SKM-1 (cell line): ENCODE data around the gene POLR1G.
"Not testable (repeated sequence)": the region's sequence is repeated elsewhere in the genome, so short reads cannot be mapped to it uniquely, and the experiment has no call there.

Experiments used
- DNase-seq: peaks from one replicate; lab custom pipeline; 2025; ENCODE audit not compliant: unreplicated experiment; lab: John Stamatoyannopoulos, UW

POLR1G gene

DNA sequence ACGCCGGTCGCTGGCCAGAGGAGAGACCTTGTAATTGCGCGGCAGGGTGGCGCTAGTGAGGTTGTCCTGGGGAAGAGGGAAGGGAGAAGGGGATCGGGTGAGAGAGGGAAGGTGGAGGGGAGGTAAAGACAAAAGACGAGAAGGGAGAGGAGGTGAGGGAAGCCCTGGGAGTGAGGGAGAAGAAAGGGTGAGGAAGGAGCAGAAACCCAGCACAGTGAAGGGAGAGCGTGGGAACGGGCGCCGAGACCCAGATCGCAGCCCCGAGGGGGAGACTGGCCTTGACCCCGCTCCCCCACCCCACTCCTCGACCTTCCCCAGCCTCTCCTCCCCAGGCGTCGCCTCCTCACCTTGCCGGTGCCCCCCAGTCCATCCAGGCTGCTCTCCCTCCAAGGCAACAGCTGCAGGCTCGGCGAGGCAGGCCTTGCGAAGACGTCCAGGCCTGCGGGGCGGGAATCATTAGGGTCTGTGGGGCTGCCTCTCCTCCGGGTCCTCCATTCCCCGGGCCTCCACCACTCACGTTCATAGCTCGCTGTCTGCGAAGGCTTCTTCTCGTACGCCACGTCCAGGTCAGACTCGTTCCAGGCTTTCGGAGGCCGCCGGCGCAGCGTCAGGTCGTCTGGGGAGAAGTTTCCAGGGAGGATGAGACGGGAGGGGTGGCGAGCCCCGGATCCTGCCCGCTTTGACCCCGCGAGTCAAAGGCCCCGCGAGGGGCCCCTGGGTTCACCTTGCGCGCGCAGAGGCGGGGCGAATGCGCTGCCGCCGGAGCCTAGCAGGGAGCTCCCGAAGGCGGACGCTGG is 10.4 kb upstream of the POLR1G start:
- no peak for DNase-seq

DNA sequence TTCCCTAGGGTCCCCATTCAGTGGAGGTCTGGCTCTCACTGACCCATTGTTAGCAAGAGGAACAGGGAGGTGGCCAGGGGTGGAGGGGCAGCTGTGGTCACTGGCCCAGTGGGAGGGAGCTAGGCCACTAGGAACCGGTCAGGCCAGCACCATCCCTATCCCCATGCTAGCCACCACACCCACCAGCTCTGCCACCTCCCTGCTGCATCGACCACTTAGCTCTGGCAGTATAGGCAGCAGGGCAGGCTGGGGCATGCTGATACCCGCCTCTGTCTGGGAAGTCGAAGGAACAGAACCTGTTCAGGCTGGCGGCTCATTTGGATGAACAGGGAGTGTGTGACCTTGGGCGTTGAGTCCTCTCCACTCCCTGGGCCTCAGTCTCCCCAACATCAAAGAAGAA is 6.3 kb upstream of the POLR1G start:
- no peak for DNase-seq

DNA sequence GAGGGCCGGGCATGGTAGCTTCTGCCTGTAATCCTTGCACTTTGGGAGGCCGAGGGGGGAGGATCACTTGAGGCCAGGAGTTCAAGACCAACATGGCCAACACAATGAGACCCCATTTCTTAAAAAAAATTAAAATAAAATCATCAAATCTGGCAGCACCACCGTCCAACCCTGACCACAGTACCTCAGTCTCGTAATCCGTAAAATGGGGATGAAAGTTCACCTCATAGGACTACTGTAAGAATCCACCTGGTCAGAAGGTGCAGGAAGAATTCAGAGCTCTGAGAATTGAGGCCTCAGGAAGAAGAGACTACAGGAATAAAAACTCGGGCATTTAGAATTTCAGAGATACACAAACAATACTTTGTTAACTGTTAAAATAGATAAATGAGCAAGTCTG is 4.6 kb upstream of the POLR1G start:
- no peak for DNase-seq

DNA sequence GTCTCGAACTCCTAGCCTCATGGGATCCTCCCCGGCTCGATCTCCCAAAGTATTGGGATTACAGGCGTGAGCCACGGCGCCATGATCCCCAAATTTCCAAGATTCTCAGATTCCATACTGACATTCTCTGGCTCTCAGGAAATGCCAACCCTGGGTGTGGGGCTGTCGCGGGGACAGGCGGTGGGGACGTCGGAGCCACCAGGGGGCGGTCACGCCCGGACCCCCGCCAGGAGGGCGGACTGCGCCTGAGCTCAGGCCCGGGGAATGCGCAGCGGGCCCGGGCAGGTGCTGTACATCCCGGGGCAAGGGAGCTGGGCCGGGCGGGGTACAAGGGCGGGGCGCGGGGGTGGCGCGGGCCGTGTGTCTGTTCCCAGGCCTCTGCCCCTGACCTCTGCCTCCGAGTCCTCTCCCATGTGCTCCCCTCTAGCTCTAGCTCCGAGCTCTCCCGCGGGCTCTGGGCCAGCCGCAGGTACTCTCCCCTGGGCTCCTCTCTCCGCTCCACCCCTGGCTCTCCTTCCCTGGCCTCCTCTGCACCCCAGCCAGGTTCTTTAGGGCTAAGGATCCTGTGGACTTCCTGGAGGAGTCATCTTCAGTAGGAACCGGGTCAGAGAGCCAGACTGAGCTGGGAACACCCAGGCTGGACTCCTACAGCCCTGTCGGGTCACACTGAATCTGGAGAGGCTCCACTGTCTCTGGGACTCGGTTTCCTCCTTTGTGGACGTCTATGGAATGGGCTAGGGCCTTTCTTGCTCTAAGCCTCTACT is 4.0 kb upstream of the POLR1G start:
- DNase-seq, result no peak

DNA sequence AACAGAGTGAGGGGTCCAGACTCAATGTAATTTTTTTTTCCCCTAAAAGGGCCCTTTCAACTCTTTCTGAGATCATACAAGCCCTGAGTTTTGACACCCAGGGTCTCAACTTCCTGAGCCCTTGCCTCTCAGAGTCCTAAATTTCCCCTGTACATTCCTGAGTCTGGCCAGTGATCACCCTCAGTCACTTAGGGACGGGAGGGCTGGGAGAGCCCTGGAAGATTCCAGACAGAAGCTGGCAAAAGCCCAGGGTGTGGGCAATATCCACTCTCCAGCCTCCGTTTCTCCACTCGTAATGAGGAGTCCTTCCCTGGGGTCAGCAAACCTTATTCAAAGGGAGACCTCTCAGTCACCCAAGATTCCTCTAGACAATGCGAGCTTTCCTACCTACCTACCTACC is 3.2 kb upstream of the POLR1G start:
- DNase-seq, result no peak

DNA sequence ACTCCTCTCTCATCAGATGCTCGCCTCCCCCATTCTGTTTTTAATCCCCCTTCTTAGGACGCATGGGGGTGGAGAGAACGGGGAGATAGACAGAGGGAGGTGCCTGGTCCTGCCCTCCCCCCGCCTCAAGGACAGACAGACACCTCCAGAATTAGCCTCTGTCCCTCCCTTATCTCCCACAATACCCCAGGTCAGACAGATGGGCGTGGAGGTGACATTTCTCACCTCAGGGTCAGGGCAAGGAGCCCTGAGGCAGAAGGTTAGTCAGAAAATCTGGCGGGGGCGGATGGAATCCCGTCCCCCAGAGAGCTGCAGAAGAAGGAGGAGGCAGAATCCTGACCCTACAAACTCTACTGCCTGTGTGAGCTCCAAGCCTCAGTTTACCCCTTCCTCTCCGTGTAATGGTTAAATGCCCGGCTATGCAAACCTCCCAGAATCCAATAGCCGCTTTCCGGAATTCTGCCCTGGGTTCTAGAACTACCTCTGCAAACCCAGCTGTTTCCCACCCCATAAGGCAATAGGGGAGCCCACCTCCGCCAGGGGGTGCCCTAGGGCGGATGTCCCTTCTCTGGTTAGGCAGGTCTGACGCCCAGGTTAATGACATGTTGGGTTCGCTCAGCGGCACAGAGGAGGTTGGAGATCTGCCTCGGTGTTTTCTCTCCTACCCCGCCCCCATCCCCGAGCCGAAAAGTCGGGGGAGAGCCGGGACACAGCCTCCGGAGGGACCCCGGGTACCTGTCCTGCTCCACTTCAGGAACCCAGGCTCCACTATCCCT is 2.5 kb upstream of the POLR1G start:
- DNase-seq, result no peak

DNA sequence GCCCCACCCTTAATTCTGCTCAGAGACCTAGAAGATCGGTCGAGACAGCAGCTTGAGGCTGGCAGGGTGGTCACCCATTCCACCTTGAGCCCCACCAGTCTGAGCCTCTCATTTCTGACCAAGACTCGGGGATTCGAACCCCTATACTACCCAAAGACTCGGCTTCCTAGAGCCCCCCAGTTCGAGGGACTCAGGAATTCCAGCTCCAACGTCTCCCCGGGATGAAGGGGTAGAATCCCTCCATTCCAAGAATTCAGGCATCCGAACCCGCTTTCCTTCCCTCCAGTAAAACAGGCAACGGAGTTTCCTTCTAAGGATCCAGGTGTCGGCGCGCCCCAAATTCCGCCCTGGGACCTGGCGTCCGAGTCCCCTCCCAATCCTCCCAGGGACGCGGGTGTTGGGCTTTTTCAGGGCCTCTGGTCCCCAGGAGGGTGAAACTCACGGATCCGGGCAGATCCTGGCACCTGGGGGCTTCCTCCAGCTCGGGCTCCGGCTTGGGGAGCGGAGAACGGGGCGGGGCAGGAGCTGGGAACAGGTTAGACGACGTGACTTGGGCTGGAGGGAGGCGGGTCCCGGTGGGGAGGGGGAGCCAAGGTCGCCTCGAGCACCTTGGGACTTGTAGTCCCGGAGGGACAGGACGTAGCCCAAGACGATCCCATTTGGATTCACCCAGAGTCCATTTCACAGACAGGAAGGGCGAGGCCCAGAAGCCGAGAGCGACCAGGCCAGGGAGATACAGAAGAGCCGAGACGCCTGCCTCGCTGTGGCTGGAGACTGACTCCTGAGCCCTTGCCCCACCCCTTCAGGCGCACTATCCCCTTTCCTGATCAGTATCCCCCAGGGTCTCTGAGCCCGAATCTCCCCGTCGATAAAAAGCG is 1.6 kb upstream of the POLR1G start, which contains the start of gene PPP1R13L:
TSS of gene PPP1R13L (minus strand) at position 513 of the 878 bp plus-strand sequence. CDS start 6,751 bp downstream, outside the sequence.
- no peak for DNase-seq

DNA sequence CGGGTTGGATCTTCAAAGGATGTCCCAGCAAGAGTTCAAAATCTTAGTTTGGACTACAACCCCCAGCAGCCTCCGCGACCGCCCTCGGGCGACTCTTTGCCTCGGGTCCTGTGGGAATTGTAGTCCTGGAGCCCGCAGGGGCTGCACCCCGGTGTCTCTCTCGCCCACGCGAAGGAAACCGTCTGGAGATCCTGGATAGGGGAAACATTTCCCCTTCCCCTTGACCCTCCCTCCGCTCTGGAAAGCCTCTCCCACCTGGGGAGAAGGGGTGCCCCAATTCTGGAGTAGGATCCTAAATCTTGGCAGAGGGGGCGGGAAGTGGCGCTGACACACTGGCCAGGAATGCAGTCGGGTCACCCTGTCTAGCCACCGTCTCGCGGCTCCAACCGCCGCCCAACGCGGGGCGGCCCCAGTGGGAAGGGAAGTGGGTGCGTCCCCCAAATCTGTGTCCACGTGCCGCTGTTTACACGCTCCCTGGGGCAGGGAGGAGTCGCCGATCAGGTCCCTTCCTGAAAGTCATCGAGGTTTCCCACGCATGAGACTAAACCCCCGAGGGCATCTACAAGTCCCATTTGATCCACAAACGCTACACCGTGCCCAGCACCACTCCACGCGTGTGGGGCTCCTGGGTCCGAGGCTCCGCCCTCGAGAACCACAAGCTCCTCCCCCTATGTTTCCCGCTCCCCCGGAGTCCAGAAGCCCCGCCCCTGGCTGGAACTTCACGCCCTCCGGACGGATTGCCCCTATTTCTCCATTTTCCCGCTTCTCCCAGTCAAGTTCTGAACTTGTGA is 814 bp upstream of the POLR1G start:
- DNase-seq, result peak; percentile 9

DNA sequence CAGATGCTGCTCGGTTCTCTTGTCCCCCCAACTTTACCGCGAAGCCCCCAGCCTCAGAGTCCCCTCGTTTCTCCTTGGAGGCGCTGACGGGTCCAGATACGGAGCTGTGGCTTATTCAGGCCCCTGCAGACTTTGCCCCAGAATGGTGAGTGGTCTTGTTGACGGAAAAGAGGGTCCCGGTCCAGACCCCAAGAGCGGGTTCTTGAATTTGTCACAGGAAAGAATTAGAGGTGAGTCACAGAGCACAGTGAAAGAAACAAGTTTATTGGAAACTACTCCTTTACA is 589 bp downstream of the POLR1G start:
- no peak for DNase-seq

DNA sequence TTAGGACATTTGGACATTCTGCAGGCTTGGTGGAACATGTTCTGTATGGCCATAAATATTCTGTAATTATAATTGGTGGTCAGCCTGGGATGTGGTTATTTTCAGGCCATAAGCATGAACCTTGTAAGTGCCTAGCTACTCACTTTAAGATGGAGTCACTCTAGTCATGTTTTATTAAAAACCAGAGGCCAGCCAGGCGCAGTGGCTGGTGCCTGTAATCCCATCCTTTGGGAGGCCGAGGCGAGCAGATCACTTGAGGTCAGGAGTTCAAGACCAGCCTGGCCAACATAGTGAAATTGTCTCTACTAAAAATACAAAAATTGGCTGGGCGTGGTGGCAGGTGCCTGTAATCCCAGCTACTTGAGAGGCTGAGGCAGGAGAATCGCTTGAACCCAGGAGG is 1.1 kb downstream of the POLR1G start:
- not testable (repeated sequence) for DNase-seq

DNA sequence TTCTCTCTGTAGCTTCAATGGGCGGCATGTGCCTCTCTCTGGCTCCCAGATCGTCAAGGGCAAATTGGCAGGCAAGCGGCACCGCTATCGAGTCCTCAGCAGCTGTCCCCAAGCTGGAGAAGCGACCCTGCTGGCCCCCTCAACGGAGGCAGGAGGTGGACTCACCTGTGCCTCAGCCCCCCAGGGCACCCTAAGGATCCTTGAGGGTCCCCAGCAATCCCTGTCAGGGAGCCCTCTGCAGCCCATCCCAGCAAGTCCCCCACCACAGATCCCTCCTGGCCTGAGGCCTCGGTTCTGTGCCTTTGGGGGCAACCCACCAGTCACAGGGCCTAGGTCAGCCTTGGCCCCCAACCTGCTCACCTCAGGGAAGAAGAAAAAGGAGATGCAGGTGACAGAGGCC is 1.7 kb downstream of the POLR1G start:
- no peak for DNase-seq

DNA sequence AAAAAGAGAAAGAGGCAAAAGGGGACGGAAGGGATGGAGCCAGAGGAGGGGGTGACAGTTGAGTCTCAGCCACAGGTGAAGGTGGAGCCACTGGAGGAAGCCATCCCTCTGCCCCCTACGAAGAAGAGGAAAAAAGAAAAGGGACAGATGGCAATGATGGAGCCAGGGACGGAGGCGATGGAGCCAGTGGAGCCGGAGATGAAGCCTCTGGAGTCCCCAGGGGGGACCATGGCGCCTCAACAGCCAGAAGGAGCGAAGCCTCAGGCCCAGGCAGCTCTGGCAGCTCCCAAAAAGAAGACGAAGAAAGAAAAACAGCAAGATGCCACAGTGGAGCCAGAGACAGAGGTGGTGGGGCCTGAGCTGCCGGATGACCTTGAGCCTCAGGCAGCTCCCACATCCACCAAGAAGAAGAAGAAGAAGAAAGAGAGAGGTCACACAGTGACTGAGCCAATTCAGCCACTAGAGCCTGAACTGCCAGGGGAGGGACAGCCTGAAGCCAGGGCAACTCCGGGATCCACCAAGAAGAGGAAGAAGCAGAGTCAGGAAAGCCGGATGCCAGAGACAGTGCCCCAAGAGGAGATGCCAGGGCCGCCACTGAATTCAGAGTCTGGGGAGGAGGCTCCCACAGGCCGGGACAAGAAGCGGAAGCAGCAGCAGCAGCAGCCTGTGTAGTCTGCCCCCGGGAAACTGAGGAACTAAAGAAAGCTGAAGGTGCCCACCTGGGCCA is 2.5 kb downstream of the POLR1G start:
- DNase-seq, result no peak

DNA sequence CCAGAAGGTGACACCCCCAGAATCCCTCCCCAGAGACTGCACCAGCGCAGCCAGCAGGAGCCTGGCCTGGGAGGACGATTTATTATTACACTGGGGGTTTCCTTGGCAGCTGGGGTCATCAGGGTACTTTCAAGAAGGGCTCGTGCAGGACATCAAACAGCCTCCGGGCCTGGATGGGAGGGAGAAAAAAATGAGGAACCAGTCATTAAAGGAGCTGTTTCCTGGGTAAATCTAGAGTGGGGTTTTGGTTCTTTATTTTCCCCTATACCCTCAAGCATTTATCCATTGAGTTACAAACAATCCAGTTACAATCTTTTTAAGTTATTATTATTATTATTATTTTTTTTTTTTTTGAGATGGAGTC is 3.1 kb downstream of the POLR1G start:
- DNase-seq, result no peak

DNA sequence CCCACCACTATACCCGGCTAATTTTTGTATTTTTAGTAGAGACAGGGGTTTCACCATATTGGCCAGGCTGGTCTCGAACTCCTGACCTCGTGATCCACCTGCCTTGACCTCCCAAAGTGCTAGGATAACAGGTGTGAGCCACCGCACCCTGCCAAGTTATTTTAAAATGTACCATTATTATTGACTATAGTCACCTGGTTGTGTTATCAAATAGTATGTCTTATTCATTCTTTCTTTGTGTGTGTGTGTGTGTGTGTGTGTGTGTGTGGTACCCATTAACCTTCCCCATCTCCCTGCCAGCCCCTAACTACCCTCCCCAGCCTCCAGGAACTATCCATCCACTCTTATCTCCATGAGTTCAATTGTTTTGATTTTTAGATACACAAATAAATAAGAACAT is 3.9 kb downstream of the POLR1G start:
- DNase-seq, result not testable (repeated sequence)

DNA sequence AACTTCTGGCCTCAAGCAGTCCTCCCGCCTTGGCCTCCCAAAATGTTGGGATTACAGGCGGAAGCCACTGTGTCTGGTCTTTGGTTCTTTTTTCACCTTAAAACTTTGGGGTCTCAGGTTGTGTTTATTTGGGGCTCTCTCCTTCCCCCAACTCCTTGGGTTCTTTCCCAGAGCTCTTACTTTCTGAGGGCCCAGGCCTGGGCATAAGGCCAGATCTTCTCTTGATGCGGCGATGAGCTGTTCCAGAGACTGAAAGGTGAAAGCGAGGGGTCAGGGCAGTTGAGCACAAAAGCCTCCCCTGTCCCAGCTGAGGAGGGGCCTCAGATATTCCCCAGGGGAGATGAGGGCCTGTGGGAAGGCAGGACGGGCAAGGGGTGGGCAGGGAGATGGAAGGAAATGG is 7.1 kb downstream of the POLR1G start:
- no peak for DNase-seq

DNA sequence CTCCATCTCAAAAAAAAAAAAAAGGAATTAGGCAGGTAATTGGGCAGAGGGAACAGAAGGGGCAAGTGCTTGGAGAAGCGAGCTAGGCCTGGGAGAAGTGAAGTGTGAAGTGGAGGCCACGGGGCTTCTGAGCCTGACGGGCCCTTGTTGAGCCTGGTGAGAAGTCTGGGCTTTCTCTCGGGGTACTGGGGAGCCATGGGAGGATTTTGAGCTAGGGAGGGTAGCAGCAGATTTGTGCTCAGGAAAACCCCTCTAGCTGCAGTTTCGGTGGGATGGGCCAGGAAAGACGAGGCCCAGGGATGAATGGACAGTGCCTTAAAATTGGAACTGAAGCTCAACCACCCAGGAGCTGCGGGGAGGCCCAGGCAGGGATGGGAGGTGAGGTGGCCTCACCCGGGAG is 8.0 kb downstream of the POLR1G start:
- DNase-seq, result no peak

DNA sequence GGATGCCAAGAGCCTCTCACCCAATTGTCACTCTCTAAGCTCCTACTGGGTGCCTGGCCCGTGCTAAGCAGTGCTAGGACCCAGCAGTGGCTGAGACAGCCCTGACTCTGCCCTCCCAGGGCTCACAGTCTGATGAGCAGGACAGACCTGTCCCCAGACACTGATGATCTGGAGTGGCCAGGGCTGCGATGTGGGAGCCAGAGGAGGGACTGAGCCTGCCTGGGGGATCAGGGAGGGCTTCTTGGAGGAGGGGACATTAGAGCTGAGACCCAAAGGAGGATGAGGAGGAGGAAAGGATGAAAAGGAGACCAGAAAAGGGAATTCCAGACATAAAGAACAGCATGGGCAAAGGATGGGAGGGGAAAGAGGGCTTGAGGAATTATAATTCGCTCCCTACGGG is 10.7 kb downstream of the POLR1G start:
- no peak for DNase-seq

DNA sequence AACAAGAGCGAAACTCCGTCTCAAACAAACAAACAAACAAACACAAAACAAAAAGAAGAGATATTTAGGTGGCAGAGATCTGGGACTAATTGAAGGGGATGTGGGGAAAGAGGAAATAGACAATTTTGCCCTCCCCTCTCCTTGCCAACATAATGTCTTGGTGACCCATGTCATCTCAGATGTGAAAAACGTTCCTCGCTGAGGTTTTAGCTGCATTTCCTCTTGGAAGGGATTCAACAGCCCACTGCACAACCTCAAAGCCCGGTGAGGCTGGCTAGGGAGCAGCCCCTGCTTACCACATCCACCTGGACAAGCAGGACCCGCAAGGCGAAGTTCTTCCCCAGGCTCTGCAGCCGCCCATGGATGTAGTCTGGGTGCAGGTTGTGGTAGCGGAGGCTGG is 12.4 kb downstream of the POLR1G start:
- no peak for DNase-seq

DNA sequence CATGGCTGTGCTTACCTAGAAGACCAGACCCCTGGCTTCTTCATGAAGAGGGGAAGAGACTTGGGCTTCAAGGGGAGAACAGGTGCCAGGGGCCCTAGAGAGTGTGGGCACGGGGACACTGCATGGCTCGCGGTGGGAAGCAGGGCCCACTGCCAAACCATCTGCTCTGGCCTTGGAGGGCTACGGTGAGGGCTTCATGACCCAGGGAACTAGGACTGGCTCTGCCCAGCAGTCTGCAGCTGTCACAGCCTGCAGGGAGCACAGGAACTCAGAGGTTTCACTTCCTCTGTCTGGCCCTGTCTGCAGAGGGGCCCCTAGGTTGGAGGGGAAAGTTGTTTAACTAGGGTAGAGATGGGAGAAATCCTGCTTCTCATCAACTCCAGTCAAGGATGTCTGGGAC is 13.0 kb downstream of the POLR1G start:
- peak; percentile 29 for DNase-seq

DNA sequence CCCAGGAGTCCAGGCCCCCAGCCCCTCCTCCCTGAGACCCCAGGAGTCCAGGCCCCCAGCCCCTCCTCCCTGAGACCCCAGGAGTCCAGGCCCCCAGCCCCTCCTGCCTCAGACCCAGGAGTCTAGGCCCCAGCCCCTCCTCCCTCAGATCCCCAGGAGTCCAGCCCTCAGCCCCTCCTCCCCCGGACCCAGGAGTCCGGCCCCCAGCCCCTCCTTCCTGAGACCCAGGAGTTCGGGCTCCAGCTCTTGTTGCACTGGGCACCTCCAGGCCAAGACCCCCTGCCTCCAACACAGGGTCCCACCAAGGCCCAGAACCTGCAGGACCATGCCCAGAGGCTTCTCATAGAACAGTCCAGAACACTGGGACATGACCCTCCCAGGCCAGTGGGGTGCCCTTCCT is 13.5 kb downstream of the POLR1G start:
- no peak for DNase-seq
